AG09319 (cell line): ENCODE data around the gene APBB2.

Source experiments
- DNase-seq: peaks from one replicate; pipeline ENCODE4 v3.0.0-alpha.2; 2010; ENCODE audit warnings: low read depth; ENCODE audit errors: extremely low read depth
- TF ChIP-seq, protein P1 (sequence below): IDR thresholded peaks from 2 replicates; pipeline ENCODE4 v1.5.1; 2011; ENCODE audit warnings: low read depth, mild to moderate bottlenecking, inconsistent platforms, low read length, moderate library complexity

Gene APBB2

DNA sequence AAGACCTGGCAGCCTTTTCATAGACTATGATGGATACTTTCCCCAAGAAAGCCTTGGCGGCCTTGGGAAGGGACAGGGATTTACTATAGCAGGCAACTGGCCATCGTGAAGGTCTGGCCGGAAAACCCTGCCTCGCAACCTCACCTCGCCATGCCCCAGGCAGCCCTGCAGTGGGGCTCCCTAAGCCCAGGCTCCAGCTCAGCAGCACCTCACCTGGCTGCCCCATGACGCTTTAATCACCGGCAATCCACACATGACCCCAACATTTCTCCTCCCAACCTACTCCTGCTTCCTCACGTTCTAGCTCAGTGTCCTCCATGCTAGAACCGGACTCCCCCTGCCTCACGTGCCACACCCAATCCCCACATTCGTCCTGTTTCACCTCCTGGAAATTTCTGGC lies 382.2 kb downstream of the APBB2 start:
- DNase-seq, result no peak
- TF ChIP-seq, protein P1, sequence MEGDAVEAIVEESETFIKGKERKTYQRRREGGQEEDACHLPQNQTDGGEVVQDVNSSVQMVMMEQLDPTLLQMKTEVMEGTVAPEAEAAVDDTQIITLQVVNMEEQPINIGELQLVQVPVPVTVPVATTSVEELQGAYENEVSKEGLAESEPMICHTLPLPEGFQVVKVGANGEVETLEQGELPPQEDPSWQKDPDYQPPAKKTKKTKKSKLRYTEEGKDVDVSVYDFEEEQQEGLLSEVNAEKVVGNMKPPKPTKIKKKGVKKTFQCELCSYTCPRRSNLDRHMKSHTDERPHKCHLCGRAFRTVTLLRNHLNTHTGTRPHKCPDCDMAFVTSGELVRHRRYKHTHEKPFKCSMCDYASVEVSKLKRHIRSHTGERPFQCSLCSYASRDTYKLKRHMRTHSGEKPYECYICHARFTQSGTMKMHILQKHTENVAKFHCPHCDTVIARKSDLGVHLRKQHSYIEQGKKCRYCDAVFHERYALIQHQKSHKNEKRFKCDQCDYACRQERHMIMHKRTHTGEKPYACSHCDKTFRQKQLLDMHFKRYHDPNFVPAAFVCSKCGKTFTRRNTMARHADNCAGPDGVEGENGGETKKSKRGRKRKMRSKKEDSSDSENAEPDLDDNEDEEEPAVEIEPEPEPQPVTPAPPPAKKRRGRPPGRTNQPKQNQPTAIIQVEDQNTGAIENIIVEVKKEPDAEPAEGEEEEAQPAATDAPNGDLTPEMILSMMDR, result no peak

DNA sequence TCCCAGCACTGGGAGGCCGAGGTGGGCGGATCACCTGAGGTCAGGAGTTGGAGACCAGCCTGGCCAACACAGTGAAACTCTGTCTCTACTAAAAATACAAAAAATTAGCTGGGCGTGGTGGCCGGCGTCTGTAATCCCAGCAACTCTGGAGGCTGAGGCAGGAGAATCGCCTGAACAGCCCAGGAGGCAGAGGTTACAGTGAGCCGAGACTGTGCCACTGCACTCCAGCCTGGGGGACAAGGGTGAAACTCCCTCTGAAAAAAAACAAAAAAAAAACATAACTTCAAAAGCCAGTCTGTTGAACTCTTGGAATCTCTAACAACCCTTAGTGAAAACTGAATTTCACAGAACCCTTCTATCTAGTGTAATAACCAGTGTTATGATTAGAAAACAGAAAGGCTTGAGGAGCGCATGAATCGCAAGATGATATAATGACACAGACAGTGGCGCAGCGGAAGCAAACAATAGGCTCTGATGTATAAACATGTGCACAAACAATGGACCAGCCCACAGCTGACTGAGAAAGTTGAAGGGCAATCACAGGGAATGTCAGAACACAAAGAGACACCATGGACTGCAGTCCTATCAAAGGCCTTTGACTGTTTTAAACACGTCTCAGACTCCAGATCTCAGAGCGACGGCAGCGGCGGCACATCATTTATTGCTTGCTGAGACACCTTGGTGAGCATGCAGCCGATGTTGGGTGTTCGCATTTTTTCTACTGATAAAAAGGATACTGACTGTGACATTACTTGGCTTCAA lies 383.0 kb downstream of the APBB2 start:
- TF ChIP-seq, protein P1, result no peak

DNA sequence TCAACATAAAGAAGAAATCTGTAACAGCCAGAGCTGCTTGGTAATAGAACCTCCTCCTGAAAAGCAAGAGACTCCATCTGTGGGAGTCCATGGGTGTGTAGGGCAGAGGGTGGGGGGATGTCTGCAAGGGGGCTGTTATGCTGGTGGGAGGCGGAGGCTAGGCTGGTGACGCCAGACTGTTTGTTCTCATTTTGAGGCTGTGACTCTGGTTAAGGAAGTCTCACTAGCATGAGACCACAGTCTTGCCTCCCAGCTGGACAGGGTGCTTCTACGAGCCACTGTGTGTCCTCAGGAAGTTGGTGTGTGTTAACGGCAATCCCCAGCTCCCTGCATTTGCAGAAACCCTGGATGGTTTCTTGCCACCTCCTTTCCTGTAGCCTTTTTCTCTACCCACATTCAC lies 384.8 kb downstream of the APBB2 start:
- TF ChIP-seq, protein P1, result no peak

More for the DNA sequence above, 383.0 kb downstream of the APBB2 start:
- no peak for DNase-seq

DNA sequence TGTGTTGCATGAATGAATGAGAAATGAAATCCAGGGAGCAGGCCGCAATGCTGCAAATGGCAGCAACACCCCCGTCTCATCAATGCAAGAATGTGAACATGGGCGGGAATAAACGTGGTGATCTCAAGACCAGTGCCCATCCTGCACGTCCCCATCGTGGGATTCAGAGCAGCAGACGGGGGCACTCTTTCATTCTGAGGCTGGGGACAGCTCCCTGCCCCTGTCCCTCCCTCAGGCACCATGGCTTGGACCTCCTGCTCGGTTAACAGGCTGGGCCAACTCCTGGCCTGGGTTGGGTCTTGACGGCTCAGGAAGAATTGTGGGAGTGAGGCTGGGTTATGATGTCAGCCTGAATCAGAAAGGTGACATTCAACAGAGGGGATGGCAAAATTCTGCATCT lies 385.7 kb downstream of the APBB2 start:
- DNase-seq, result no peak
- TF ChIP-seq, protein P1, result no peak

More for the DNA sequence above, 384.8 kb downstream of the APBB2 start:
- DNase-seq, result no peak

DNA sequence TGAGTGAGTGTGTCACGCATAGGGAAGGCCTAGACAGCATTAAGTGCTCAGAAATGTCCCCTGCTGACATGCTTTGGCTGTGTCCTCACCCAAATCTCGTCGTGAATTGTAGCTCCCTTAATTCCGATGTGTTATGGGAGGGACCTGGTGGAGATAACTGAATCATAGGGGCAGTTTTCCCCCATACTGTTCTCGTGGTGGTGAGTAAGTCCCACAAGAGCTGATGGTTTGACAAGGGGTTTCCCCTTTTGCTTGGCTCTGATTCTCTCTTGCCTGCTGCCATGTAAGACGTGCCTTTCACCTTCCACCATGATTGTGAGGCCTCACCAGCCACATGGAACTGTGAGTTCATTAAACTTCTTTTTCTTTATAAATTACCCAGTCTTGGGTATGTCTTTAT lies 386.6 kb downstream of the APBB2 start:
- DNase-seq, result no peak
- TF ChIP-seq, protein P1, result no peak

DNA sequence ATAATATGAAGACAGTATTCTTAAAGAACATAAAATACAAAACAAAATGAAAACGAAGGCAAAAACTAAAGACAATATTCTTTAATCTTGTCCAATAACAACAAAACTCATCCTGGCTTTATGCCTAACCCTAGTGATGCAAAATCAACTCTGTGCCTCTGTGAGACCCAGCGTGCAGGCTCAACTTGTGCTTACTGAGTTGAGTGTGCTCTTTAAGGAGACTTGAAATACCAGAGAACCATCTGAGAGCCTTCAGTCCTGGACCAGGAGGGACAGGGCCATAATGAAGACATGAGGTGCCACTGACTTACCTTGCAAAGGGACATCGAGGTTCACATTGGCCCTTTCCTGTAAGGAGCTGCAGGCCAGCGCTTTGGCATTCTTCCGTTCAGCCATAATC lies 387.5 kb downstream of the APBB2 start:
- DNase-seq, result no peak
- TF ChIP-seq, protein P1, result no peak

DNA sequence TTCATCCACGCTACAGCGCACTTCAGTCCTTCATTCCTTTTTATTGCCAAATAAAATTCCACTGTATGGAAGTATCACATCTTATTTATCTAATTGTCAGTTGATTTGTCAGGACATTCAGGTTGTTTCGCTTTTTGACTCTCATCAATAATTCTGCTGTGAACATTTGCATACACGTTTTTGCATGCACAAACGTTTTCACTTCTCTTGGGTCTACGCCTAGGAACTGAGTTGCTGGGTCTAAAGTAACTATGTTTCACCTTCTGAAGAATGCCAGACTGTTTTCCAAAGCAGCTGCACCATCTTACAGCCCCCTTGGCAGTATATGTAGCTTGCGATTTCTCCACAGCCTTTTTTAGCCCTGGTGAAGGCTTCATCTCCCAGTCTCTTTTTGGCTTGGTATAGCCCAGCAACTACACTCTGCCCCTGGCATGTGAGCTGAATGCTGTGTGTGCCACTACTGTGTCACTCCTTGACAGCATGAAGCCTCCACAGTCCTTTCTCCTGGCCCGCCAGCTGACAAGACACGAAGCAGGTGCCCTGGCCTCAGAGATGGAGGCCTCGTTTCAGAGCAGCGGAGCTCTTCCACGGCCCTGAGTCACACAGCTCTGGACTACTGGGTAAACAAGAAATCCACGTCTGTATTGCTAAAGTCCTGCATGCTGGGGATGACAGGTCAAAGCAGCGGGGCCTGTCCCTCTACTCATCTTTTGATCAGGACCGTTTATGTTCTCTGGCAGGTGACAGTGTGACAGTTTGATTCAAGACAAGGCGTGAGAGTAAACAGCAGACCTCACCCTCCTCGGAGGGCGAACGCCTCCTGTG lies 389.1 kb downstream of the APBB2 start:
- no peak for DNase-seq
- TF ChIP-seq, protein P1, result no peak
